ENCODE measurements around the gene COX4I1. TPM values are rescaled to one million over a fixed set of nuclear protein-coding genes. Genes with fewer than 3 reads are reported as not detected.

COX4I1 gene
- polyA plus RNA-seq, 1 donor = 427 TPM

DNA sequence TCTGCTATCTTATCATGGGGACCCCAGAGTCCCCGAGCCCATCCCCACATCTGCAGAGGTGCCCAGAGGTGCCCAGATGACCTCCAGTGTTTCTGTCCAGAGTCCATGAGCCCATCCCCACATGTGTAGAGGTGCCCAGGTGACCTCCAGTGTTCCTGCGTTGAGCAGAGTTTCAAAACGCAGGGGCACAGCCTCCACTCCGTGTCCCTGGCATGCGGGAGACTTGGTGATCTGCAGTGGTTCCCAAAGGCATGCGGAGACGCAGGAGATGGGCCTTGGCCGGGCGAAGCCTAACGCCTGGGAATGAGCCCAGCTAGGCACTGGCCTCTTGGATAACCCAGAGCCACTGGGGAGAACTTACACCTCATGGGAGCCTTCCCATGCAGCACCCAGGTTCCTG, 41.3 kb downstream of the COX4I1 start:
- no peak for DNase-seq (ENCODE audit: low read depth)

DNA sequence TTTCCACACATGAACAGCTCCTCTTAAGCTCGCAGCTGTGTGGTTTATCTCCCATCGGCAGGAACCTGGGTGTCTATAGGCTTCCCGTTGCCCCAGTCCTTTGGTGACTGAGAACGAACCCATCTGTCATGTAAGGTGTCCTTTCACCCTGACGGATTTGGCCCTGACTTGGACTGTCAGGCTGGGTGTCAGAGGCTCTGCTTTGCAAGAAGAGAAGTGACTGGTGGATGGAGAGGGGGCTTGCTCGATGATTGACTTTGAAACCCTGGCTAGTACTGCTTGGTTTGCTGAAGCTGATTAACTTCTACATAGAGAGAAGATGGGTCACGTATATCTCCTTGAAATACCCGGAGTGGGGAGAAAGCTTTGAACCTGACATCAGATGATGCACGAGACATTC, 42.9 kb downstream of the COX4I1 start:
- no peak for DNase-seq (ENCODE audit: low read depth)

DNA sequence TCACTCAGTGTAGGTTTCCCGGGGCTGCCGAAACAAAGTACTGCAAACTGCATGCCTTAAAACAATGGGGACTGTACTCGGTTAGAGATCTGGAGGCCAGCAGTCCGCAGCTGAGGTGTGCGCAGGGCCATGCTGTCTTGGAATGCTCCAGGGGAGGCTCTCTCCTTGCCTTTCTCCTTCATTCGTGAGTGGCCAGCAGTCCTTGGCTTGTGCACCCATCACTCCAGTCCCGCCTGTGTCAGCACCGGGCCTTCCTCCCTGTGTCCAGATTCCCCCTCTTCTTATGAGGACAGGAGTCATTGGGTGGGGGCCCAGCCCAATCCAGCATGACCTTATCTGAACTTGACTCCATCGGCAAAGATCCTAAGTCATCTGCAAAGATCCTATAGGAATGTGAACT, 43.4 kb downstream of the COX4I1 start:
- DNase-seq (ENCODE audit: low read depth) = no peak

DNA sequence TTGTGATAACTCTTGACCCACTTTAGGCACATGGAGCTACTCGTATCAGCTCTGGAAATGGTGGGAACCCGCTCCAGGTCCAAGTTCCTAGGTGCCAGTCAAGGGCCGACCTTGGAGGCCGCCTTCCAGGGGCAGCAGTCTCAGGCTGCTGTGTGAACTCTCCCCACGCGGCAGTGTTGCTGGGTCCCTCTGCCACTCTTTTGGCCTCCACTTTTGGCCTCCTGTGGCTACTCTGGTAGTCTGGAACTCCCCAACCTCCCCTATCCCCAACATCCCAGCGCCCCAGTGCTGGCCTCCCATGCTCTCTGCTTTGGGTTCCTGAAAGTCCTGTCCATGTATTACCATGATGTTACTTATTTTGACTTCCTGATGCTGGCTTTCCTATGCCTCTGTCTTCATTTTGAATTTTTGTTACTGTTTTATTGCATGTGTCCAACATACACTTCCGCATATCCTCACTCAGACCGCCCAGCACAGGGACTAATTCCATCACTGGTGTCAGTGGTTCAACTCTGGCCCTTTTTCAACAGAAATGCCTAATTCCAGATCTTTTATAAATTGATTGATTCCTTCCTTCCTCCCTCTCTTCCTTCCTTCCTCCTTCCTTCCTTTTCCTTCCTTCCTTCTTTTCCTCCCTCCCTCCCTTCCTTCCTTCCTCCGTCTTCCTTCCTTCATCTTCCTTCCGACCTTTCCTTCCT, 44.1 kb downstream of the COX4I1 start:
- no peak for DNase-seq (ENCODE audit: low read depth)

DNA sequence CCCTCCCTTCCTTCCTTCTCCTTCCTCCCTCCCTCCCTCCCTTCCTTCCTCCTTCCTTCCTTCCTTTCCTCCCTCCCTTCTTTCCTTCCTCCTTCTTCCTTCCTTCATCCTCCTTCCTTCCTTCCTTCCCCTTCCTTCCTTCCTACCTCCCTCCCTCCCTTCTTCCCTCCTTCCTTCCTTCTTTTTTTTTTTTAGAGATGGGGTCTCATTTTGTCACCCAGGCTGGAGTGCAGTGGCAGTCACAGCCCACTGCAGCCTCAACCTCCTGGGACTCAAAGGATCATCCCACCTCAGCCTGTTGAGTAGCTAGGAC, 44.6 kb downstream of the COX4I1 start:
- DNase-seq (ENCODE audit: low read depth) = no peak

DNA sequence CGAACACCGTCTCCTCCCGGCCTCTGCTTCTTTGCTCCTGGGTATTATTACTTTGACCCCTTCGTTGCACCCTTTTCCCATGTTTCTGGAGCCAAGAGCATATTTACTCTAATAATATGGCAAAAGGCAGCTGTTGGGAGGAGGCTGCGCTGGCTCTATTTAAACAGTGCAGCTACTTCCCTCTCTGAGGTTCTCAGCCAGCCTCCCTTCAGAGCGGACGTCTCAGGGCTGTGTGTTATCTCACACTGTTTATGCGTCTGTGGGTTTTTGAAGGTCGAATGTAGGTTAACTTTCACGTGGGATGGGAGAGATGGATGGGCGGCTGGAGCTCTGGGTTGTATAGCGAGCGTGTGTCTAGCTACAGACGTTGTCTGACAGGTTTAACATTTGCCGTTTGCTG, 45.3 kb downstream of the COX4I1 start:
- no peak for DNase-seq (ENCODE audit: low read depth)

DNA sequence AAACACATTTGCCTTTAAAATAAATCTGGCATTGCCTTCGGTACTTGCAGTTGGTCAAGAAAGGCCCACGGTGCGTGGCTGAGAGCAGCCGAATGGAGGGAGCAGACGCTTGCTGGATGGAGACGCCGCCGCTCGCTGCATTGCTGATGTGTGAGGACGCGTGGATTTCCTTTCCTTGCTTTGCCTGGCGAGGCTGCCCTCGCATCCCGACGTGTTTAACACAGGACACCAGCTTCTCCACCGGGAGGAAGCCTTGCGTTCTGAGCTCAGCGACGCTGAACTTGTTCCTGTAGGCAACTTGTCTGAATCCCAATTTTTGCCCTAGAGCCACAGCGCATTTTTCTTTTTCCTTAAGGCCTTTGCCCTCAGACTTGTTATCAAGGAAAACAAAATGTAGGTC, 45.8 kb downstream of the COX4I1 start:
- DNase-seq (ENCODE audit: low read depth) = no peak

DNA sequence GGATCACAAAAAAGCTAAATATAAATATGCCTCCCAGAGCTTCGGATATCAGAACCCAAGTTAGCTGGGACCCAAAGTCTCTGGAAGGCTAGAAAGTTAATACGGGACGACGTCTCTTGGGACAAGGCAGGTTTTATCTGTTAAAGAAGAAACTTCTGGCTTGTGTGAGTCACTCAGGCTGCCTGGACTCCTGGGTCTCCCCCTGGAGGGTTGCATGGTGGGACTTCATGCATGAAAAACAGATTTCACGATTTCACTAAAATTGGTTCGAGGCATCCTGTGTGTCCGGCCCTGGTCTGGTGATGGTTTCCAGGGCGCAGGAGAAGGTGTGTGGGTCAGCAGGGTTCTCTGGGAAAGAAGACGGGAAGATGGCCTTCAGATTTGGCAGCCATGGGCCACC, 47.0 kb downstream of the COX4I1 start:
- no peak for DNase-seq (ENCODE audit: low read depth)

DNA sequence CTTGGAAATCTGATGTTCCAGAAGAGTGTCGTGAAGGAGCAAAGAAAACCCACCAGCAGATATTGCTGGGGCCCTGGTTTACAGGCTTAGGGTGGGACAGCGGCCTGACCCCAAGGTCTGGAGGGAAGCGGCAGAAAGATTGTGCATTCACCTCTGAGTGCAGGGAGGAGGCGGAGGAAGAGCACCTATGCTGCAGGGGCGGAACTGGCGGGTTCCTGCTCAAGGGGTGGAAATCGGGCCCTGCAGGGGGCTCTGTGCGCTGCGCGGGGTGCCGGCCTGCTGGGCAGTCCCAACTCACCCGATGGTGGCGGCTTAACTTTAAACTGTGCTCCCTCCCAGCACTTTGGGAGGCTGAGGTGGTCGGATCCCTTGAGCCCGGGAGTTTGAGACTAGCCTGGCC, 47.5 kb downstream of the COX4I1 start:
- DNase-seq (ENCODE audit: low read depth) = no peak

DNA sequence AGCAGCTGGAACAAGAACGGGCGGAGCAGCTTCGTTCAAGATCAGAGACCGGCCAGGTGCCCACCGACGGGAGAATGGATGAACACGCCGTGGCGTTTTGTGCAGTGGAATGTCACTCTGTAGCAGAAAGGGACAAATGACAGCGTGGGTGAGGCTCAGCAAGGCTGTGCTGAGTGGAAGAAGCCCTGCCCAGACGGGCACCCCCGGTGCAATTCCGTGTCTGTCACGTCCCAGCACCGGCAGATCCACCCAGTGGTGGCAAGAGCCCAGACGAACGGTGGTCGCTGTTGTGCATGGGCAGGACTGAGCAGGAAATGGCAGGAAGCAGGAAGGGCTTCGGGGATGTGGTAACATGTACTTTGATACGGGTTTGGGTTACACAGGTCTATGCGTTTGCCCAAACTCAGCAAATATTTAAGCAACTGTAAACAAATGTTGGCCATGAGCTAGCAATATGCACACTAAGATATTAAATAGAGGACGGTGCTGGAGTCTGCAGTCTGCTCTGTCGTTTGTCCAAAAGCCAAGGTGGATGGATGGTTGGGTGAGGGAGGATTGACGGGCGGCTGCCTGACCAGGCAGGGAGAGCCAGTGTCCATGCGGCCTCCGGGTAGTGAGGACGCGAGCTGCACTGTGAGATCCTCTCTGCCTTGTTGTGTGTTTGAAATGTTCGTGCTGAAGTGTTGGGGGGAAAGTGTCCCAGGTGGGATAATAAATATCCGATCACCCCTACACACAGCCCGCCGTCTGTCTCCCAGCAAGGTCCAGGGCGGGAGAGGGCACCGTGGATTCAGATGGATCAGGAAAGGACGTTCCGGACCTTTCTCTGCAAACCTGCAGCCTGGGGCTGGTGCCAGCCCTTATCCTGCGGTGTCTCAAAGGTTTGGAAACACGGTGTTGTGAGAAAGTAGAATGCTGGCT, 48.4 kb downstream of the COX4I1 start:
- no peak for DNase-seq (ENCODE audit: low read depth)

DNA sequence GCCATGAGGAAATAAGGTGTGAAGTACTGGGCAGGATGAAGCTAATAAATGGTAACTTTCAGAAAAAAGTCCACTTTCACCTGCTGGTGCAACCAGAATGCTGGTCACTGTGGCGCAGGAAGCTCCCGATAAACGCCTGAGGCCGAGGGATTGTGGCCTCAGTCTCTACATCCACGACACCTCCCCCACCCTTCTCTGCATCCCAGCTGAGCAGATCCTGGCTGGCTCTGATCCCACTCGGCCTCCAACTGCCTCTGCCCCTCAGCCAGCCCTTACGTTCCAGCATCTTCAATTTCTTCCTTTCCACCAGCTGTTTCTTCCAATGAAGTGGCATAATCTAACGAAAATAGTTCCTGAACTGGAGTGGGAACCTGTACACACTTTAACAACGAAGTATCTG, 49.5 kb downstream of the COX4I1 start:
- DNase-seq (ENCODE audit: low read depth) = no peak

DNA sequence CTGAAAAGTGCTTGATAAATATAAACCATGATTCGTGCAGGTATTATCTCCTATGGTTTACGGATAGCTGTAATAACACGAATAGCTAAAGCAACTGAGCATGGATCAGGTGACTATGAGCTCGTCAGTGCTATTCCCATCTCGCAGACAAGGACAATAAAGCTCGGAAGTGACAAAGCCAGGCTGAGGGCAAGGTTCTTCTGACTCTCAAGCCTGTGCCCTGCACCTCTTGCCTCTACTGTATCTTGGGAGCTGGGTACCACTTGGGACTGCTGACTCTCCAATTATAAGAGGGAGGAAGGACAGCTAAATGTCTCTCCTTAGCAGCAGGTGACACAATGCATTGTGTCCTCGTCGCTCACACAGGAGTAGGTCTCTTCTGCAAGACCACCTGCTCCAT, 49.9 kb downstream of the COX4I1 start:
- DNase-seq (ENCODE audit: low read depth) = no peak

DNA sequence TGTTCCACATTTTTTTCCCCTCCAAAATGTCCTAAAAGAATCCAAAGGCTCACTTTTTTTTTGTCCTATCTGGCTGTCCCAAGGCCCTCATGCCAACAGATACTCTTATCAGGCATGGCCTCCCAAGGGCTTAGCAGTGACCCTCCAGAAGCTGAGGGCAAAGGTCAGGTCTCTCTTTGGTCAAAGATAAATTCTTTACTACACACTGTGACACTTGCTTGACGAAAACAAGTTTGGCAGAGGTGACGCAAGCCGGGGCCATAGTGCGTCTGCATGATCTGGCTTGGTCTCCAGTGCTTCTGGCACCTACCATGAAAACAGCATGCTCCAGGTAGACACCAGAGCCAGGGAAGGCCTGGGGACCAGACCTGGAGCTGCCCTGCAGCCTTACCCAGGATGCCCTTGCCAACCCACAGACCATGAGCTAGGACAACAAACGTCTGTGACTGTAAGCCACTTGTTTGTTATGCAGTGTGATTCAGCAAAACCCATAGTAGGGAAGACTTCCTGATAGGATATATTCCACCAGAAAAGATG, 50.9 kb downstream of the COX4I1 start:
- no peak for DNase-seq (ENCODE audit: low read depth)

DNA sequence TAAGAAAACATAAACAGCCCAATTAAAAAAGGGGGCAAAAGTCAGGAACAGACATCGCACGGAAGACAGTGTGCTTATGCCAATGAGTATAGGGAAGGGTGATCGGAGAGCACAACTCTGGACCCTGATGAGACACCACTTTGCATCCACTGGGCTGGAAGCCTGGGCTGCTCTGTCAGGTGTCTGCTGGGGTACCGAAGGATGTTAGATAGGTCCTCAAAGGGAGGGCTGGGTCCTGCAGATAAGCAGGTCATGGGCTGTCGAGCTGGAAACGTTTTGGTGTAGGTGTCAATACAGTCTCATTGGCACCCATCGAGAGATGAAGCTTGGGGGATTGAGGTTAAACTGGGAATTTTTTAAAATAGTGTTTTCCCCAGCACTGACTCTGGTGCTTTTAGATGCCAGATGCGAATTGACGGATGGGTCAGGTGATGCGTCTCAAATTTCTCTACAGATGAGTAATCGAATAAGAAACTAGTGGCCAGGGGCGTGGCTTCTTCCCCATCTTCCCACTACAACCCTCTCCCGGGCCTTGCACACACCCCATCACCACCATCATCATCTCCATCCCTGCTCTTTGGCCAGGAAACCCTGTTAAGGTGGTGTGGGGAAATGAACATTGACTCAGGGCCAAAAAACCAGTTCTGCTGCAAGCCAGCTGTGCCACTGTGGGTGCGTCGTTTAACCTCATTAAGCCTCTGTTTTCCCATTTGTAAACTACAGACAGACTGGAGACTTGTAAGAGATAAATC, 51.7 kb downstream of the COX4I1 start:
- DNase-seq (ENCODE audit: low read depth) = no peak

DNA sequence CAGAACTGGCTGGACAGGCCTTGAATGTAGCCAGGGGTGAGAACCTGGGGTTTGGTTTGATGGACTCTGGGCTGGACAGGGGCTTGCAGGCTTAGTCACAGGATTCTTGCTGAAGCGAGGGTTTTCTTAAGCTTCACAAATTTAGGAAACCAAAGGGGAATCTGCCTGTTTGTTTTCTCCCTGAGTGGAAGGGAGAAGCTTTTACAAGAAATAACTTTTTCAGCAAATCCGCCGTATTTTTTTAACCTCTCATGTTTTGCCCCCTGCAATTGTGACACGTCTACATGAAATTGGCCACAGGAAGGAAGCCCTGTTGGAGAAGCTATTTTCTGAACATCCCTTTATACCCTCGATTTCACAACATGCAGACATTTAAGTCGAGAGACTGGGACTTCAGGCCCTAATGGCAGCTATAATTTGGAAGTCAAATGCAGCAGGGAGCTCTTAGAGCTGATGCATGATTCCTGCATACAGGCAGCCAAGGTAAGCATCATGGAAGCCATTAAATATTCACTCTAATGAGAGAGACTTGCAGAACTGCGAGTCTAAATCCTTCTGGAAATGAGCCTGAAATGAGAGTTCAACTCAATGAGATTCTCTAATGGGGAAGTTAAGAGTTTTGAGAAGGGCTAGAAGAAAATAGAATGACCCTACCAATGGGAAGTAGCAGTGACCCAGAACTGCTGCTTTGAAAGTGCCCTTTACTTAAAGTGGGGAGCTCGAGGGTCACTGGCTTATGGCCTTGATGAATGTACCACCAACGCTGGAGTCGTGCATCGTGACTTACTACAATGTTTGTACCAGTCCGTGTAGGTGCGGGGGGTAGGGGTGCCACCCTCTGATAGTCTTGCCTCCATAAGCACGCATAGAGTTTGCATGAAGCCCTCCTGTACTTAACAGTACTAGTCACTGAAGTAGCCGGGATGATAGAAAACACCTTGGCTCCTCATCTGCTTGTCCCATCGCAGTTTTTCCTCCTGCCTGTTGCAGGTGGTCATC, 54.4 kb downstream of the COX4I1 start:
- DNase-seq (ENCODE audit: low read depth) = no peak

DNA sequence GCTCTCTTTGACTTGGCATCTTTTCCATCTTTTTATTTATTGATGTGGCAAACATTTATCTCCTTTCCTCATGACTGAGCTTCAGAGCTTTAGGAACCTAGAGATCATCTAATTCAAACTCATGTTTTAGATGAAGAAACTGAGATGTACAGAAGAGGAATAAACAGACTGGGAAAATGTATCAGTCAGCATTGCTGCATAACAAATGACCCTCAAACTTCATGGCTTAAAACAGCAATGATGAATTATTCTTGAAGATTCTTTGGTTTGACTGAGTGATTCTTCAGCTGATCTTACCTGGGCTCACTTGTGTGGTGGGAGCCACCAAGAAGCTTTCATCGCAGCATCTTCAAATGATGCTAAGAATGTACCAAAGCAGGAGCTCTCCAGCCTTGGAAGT, 55.4 kb downstream of the COX4I1 start:
- DNase-seq (ENCODE audit: low read depth) = no peak

DNA sequence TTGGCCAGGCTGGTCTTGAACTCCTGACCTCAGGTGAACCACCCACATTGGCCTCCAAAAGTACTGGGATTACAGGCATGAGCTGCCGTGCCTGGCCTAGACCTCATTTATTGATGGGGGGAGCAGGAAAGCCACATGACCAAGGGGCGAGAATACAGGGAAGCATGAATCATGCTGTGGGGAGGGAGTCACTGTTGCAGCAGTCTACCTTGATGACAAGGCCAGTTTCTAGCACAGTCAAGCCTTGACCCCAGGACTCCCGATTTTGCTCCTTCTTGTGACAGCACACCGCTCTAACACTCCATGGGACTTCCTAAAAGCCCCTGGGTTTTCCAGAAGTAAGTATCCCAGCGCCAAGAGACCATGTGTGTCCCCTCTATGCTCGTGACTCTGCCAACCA, 56.6 kb downstream of the COX4I1 start:
- no peak for DNase-seq (ENCODE audit: low read depth)

DNA sequence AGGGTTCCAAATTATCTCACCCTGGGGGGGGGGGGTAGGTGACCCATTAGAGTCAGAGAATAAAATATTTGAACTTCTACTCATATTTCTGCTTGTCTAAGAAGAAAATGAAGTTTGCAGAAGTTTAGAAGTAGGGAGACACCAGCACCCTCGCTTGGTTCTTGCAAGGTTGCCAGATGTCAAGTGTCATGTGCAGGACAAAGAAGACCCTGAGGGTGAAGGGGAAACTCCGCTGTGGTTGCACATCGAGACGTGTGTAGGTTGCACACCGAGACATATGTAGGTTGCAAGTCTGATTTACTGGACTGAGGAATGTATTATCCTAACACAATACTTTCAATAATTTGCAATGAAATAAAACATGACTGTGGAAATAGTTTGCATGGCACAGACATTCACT, 57.1 kb downstream of the COX4I1 start:
- DNase-seq (ENCODE audit: low read depth) = no peak
